ENCODE results near the gene TRAPPC10.

Gene TRAPPC10

DNA sequence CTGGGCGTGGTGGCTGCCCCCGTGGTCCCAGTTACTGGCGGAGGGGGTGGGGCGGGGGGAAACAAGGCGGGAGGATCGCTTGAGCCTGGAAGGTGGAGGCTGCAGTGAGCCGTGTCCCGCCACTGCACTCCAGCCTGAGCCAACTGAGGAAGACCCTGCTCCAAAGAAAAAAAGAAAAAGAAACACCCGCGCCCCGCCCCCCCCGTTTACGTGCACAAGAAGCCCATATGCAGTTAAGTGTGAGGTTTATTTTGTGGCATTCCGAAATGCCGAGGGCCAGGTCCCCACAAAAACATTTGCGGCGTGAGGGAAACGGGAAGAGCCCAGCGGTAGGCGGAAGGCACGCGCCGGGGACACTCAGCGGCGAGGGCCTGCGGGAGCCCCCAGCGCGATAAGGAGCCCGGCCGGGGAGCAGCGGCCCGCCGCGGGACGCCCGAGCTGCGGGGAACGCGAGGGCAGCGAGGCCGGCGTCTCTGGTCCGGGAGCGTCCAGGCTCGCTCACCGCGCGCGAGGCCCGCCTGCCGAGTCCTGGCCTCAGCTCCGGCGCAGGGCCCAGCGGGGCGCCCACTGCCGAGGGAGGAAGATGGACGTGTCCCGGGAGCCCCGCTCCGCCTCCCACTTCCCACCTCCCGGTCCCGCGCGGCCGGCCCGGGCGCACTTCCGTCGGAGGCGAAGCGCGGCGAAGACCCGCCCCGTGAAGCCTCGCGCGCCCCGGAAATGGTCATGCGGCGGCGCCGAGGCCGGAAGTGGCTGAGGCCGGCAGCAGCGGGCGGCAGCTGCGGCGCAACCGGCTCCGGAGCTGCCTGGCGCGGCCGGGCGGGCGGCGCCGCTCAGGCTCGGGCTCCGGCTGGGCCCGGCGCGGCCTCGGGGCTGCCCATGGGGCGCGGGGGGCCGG lies at the start of gene TRAPPC10:
Gene TRAPPC10, plus strand, starts transcription at position 731 of the 895 bp plus-strand sequence. CDS start 185 bp downstream, outside the sequence.
- peak; percentile 18 for DNase-seq (ENCODE audit: low read depth)

DNA sequence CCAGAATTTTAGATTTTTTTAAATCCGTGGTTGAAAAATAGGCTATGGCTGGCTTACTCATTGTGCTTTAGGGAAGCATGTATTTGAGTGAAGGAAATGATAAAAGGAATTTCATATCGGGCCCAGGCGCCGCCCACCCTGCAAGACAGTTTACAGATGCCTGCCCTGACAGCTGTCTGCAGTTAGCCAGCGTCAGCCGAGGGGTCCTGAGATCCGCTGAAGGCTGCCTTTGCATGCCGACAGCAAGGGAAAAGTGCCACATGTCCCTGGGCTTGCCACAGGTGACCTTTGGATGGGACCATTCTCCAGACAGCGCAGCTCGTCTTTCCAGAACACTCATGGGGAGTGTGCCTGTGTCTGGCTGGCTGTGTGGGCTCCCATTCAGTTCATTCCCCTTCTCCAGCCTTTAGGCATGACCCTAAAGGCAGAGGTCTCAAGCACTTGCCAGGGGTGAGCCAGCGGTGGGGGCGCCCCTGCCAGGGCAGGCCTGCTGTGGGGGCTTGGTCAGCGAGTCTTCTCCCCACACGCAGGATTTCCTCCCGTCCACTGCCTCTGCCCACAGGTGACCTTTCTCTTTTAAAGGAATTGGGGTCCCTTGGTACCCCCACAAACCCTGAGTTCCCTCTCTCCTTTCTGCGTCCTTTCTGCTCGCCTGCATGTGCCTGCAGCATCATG lies 46.1 kb upstream of the TRAPPC10 start:
- no peak for DNase-seq (ENCODE audit: low read depth)

GRCh38 chr21:43966946-43967512 lies 45.1 kb upstream of the TRAPPC10 start:
- DNase-seq (ENCODE audit: low read depth): no peak

DNA sequence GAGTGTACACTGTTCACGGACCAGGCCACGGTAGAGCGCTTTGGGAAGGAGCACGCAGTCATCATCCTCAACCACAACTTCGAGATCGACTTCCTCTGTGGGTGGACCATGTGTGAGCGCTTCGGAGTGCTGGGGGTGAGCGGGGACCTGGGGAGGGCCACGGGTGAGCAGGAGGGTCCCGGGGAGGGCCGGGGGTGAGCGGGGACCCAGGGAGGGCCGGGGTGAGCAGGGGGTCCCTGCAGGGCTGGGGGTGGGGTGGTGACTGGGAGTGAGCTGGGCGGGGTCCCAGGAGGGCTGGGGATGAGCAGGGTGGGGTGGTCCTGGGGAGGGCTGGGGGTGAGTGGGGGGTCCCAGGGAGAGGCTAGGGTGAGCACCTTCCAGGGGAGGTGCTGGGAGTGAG lies 44.1 kb upstream of the TRAPPC10 start:
- no peak for DNase-seq (ENCODE audit: low read depth)

- DNase-seq (ENCODE audit: low read depth): no peak
These were observed 43.5 kb upstream of the TRAPPC10 start for GRCh38 chr21:43968410-43969114.

GRCh38 chr21:43969115-43969444 lies 43.0 kb upstream of the TRAPPC10 start:
- DNase-seq (ENCODE audit: low read depth): no peak

GRCh38 chr21:43970551-43970950 lies 41.6 kb upstream of the TRAPPC10 start:
- DNase-seq (ENCODE audit: low read depth): no peak

- DNase-seq (ENCODE audit: low read depth): no peak
These were observed 40.7 kb upstream of the TRAPPC10 start for GRCh38 chr21:43971201-43971991.

DNA sequence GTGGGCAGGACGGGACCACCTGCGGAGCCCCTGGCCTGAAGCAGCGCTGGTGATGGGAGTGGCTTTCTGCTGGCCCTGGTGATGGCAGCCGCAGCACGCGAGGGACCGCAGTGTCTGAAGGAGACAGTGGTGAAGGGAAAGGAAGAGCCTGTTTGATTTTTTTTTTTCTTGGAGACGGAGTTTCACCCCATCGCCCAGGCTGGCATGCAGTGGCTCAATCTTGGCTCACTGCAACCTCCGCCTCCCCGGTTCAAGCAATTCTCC lies 40.2 kb upstream of the TRAPPC10 start:
- no peak for DNase-seq (ENCODE audit: low read depth)

DNA sequence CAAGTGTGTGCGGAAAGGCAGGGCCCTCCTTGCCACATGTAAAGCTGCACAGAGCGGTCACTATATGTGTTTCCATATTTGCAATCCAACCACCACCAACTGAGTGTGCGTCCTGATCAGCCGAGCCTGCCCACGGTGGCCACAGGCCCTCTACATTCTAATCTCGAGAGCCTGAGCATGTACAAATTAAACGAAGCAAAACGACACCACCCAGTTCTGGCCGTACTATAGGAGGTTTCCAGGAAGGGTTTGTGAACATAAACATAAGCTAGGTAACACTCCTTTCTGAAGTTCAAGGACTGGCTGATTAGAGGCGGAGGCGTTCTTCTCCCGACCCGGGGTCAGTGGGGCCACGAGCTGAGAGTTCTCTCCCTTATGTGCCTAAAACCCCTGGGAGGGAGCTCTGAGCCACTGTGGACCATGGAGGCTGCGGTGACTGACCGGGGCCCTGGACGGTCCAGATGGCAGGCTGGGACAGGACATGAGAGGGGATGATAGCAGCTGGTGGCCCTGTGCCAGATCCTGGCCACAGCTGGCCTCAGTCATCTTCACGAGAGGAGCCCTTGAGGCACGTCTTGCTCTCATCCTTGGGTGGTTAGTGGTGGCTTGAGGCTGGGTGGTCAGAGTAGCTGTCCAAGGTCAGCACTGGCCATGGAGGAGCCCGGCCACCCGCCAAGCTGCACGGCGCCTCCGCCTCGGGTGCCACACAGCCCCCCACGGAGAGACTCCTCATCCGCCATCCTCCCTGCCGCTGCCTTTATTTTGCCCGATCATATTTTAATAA lies 39.1 kb upstream of the TRAPPC10 start:
- DNase-seq (ENCODE audit: low read depth): no peak

- no peak for DNase-seq (ENCODE audit: low read depth)
These were observed 38.5 kb upstream of the TRAPPC10 start for GRCh38 chr21:43973634-43973955.

DNA sequence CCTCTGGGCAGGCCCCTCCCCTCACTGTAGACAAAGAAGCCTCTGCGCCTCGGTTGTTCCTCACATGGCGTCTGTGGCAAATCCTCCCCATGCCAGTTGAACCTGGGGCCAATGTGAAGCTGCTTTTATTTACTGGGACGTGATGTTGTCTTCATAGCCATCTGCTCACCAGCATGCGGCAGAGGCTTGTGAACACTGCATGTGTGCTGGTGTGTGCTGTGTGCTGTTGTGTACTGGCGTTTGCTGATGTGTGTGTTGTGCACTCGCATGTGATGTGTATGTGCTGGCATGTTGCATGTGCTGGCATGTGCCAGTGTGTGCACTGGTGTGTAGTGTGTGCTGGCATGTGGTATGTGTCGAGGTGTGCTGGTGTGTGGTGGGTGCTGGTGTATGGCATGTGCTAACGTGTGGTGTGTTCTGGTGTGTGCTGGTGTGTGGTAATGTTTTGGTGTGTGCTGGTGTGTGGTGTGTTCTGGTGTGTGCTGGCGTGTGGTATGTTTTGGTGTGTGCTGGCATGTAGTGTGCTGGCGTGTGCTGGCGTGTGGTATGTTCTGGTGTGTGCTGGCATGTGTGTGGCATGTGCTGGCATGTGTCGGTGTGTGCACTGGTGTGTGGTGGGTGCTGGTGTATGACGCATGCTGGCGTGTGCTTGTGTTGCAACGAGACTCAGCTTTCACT lies 37.2 kb upstream of the TRAPPC10 start:
- DNase-seq (ENCODE audit: low read depth): no peak

DNA sequence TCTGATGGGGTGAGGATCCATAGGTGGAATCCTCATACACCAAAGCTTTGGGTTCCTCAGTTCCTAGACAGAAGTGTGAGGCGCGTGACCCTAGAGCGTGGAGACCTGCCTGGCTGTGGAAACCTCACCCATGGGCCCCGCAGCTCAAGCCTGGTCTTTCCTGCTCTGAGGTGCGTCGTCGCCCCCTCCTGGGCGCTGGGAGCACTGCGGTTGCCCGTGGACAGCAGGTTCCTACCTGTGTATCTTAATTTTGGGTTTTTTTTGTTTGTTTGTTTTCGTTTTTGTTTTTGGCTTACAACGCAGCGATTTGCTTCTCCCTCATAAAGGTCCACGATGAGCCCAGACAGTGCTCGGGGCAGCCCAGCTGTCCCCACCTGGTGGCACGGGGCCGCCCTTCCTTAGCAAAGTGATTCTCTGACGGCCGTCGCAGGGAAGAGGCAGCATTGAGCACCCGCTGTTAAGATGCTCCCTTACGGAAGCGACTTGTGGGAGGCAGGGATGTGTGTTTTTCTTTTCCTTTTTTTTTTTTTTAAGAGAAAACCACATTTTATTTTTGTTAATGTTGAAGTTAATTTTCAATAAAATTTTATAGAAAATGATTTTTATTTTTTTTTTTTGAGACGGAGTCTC lies 36.5 kb upstream of the TRAPPC10 start:
- DNase-seq (ENCODE audit: low read depth): no peak

- DNase-seq (ENCODE audit: low read depth): no peak
These were observed 35.4 kb upstream of the TRAPPC10 start for GRCh38 chr21:43976661-43977060.

DNA sequence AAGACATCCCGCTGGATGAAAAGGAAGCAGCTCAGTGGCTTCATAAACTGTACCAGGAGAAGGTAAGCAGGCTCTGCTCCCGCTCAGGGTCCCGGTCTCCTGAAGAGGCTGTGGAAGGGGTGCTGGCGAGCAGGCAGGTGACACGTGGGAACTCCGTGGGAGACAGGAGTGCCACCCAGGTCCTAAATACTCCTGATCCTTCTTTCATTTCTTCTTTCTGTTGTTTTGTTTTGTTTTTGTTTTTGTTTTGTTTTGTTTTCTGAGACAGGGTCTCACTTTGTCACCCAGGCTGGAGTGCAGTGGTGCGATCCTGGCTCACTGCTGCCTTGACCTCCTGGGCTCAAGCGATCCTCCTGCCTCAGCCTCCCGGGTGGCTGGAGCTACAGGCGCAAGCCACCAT lies 34.0 kb upstream of the TRAPPC10 start:
- DNase-seq (ENCODE audit: low read depth): no peak

- no peak for DNase-seq (ENCODE audit: low read depth)
These were observed 32.5 kb upstream of the TRAPPC10 start for GRCh38 chr21:43979654-43980053.

- no peak for DNase-seq (ENCODE audit: low read depth)
These were observed 30.8 kb upstream of the TRAPPC10 start for GRCh38 chr21:43981151-43981870.

DNA sequence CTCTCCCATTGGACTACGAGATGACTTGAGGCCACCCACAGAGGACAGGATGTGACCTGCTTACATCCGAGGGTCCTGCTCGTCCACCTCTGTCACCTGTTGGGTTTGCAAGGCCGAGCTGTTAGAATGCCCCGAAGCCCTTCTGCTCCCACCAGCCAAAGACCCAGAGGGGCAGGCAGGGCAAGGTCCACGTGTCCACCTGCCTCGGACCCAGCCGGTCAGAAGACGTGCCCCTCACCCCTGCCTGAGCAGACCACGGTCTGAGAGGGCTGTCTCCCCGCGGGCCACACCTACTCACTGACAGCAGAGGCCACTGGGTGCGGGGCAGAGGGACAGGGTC lies 30.3 kb upstream of the TRAPPC10 start:
- no peak for DNase-seq (ENCODE audit: low read depth)

DNA sequence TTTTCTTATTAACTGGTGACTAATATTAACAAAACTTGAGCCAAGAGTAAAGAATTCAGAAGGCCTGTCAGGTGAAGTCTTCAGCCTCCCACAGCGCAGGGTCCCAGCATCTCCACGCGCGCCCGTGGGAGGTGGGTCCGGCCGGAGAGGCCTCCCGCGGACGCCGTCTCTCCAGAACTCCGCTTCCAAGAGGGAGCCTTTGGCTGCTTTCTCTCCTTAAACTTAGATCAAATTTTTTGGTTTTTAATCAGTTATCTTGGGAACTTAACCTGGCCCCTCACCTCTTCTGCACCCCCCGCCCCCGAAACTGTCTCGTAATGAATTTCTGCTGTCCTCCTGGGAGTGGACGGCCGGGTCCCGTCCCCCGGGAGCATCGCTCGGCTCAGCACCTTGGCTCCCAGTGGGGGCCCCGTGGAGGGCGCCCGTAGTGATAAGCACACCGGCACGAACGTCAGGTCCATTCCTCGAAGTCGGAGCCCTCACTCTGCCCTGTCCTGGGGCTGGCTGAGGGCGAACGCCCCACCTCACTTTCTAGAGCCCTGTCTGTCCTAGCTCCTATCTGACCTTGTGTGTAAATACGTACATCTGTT lies 29.5 kb upstream of the TRAPPC10 start:
- no peak for DNase-seq (ENCODE audit: low read depth)
